HG03064 (cell line): ENCODE data around the gene SLIT3.
"Not testable (repeated sequence)": the region's sequence is repeated elsewhere in the genome, so short reads cannot be mapped to it uniquely, and the experiment has no call there.

ENCODE experiments used
- ATAC-seq: cut with Tn5 transposase; IDR thresholded peaks from one replicate; pipeline ENCODE4 v1.9.1; 2021; ENCODE audit warnings: low read depth; ENCODE audit not compliant: unreplicated experiment

Gene SLIT3

GRCh38 chr5:169223595-169223953 lies 77.4 kb downstream of the SLIT3 start:
- no peak for ATAC-seq

DNA sequence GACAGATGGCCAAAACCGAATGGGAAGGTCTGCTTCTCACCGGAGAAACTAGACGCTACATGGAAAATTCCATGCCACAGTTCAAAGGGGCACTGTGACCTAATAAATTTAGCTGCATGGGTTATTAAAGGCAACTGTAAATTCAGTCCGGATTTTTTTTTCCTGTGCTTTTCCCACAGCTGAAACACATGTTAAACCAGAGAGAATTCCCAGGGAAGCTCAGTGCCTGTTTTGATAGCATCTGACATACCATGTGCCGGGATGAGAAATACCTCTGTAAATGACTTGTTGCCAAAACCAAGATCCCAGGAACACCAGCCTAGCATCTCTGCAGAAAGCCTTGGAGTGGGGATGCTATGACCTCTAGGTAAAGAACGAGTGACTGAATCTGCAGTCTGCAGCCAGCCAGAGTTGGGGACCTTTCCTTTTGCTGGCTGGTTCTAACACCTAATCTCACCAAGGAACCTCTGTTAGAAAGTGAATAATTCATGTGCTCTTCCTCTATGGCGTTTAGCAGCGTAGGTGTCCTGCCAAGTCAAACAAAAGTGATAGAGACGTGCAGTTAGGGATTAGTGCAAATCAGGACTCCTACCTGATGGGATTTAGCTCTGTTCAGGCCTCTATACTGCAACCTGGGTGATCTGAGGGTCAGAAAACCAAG lies 77.9 kb downstream of the SLIT3 start:
- no peak for ATAC-seq

- no peak for ATAC-seq
These were observed 79.4 kb downstream of the SLIT3 start for GRCh38 chr5:169221519-169221918.

DNA sequence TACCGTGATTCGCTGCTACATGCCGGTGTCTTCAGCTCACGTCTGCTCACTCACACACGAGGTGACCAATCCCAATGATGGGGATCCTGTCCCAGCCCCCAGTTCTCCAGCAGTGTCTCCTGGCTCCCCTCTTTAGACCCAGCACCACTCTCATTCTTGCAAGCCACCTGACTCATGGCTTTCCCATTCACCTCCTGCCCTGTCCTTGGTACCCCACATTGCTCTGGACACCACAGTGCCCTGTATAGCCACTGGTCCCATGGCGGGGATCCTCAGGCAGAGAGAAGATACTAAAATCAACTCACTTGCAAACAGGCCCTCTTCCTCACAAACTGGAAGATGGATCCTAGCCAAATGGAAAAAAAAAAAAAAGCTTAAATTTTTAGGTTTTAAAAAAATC lies 81.0 kb downstream of the SLIT3 start:
- ATAC-seq = no peak

DNA sequence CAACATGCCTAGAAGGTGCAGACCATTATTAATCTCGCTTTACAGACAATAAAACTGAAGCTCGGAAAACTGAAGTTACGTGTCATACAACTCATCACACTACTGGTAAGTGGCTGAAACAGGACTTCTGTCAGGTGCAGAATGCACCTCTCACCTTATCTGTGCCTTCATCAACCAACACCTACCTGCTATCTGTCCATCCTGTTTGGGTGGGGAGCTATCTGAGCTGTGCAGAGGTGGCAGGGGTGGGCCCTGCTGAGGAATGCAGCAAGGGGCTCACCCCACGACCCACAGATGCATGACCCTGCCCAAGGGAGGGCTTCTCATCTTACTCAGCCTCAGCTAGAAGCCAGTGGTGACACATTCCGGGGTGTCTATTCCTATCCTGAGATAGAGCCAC lies 81.6 kb downstream of the SLIT3 start:
- ATAC-seq = no peak

GRCh38 chr5:169218861-169219260 lies 82.1 kb downstream of the SLIT3 start:
- no peak for ATAC-seq

GRCh38 chr5:169218176-169218575 lies 82.8 kb downstream of the SLIT3 start:
- no peak for ATAC-seq

DNA sequence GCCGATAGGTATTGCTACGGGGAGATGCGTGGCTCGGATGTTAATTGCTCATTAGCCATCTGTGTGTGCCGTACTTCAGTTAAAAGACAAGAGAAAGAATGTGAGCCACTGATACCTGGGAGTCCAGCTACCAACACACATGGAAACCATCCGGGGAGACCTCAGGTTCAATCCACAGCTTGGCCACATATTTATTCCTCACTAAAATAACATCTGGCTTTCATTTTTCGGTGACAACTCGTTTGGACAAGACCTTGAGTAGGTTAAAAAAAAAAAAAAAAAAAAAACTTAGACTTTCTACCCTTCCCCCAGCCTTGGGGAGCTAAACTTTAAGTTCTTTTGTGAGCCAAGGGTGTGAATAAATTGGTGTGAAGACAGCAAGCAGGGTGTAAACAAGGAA lies 84.1 kb downstream of the SLIT3 start:
- ATAC-seq = no peak

DNA sequence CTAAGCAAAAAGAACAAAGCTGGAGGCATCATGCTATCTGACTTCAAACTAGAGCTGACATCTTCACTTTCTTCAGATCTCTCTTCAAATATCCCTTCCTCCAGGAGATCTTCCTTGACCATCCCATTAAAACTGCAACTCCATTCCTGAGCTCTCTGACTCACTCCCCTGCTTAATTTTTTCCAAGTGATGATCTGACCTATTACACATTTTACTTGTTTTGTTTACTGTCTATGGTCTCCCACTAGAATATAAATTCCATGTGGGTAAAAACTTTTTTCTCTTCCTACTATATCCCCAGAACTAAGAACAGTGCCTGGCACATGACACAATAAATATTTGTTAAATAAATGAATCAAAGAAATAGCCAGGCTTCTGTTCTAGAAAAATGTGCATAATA lies 87.5 kb downstream of the SLIT3 start:
- ATAC-seq = no peak

- not testable (repeated sequence) for ATAC-seq
These were observed 89.2 kb downstream of the SLIT3 start for GRCh38 chr5:169211761-169212160.

- no peak for ATAC-seq
These were observed 96.0 kb downstream of the SLIT3 start for GRCh38 chr5:169204788-169205400.

- ATAC-seq = no peak
These were observed 98.0 kb downstream of the SLIT3 start for GRCh38 chr5:169202969-169203368.

GRCh38 chr5:169201597-169201996 lies 99.3 kb downstream of the SLIT3 start:
- ATAC-seq = no peak

DNA sequence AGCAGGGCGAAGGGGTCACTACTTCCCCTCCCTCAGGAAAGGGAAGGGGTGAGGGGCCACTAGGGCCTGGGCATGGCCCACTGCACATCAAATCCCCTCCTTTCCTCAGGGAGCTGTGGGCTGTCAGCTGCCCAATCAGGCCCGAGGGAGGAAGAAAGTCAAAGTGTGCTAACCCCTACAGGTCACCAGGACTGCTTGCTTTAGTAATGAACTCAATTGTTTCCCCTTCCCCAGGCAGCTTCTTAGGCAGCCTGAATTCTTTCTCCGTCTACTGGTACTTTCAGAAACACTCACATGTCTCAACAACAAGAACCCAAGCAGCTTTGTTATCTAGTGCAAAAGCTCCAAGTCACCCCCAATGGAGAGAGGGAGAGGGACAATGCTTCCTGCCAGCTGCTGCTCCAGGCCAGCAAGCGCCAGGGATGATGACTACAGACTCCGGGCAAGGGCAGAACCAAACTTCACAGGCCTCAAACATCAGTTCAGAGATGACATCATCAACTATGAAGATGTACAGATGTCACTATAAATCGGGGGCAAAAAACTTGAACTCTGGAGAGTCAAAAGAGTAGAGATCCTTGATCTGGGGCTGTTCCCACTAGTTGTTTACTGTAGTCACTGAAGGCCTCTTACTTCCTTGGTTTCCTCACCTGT lies 100.7 kb downstream of the SLIT3 start:
- ATAC-seq = no peak

- ATAC-seq = no peak
These were observed 103.6 kb downstream of the SLIT3 start for GRCh38 chr5:169197343-169197742.

DNA sequence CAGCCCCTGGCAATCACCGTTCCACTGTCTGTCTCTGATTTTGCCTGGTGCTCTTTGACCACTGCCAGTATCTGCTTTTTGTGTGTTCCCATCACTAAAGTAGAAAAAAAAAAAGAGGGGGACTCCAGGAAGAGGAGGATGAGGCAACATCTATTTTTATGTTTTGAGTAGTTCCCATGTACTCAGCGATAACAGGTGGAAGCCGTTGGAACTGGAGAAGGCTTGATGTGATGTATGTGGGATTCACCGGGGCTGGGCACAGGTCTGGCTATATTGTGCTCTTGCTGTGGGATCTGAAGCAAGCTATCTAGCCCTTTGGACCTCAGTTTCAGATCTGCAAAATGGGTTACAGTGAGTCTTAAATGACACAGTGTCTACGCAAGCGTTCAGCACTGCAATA lies 104.9 kb downstream of the SLIT3 start:
- no peak for ATAC-seq

DNA sequence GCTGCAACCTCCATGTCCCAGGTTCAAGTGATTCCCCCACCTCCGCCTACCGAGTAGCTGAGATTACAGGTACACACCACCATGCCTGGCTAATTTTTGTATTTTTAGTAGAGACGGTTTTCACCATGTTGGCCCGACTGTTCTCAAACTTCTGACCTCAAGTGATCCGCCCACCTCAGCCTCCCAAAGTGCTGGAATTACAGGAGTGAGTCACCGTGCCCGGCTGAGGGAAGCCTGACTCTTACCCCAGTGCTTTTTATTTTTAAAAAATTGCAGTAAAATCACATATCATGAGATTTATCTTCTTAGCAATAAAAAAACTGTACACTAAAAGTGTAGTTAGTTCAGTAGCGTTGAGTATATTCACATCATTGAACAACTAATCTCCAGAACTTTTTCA lies 105.3 kb downstream of the SLIT3 start:
- no peak for ATAC-seq

DNA sequence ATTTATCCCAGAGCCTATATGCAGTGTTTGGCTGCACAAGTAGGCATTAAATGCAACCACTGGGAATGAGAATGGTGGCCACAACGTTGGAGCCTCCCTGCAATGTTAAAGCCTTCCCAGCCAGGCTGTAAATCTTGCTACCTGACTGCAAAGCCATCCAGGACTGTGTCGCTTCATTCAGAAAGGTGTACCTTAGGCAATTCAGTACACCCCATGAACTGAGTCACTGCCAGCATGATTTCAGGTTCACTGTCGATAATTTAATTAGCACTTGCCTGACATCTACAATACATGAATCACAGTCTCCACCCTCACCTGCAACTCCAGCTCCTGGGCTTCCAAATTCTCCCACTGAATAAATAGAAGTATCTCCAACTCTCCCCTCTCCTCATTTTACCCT lies 108.4 kb downstream of the SLIT3 start:
- no peak for ATAC-seq

DNA sequence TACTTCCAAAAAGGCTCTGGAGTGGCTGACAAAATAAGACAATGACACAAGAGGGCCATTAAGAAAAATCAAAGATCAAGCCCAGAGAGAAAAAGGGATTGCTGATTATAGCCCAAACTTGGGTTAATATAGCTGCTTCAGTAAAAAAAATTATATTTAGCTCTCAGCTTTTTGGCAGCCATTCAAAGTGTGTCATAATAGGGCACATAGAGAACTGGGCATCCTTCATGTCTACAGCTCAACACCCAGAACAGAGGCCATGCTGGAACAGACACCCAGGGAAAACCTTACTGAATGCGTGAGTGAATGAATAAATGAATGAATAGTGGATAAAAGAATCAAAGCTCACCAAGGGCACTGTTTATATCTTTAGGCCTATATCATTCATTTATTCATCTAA lies 110.1 kb downstream of the SLIT3 start:
- no peak for ATAC-seq

DNA sequence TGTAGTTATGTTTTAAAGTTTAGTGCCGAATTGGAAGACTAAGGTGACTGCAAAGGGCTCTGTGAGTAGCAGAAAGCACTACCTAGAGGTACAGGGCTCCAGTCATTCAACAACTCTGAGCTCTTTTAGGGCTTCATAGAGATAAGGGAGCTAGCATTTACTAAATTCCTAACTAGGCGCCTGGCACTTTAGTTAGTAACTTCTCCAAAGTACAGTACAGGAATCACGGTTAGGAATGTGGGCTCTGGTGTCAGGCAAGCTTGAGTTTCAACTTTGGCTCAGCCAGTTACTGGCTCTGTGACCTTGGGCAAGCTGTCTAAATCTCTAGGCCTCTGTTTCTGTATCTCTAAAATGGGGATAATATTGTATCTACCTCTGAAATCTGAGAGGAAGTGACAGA lies 115.3 kb downstream of the SLIT3 start:
- ATAC-seq = no peak

GRCh38 chr5:169183576-169183975 lies 117.4 kb downstream of the SLIT3 start:
- no peak for ATAC-seq

DNA sequence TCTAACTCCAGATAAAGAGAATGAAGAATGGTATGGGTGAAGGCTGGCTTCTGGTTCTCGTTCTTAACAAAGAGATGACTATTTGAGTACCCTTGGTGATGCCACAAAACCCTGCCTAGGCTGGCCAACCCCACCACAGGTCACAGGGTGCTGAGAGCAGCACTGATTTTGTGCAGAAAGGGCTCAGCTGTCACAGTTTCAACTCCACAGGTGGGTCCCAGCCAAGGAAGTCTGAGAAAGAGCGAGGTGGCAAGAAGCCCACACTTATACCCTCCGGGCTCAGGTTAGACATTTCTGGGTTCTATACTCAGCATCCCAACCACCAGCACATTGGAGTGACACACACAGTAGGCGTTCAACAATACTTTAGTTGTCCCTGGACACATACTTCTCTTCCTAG lies 118.1 kb downstream of the SLIT3 start:
- ATAC-seq = no peak
